ENCODE results near the gene COX19. TPM values are rescaled to one million over a fixed set of nuclear protein-coding genes. Genes with fewer than 3 reads are reported as not detected.

Gene COX19
- total and polyA plus RNA-seq, 2 of the 13 experiments (the other 11 are each of a cell fraction or from before 2014, with no cell fraction given) = 11.5 to 21.7 TPM

GRCh38 chr7:978049-978346 lies 2.6 kb upstream of the COX19 start (continued):
- no peak for TF ChIP-seq TFDP2 (CRISPR knock-in tag; IDR thresholded peaks at IDR 0.05)
- TF ChIP-seq ZHX2 (IDR thresholded peaks at IDR 0.05; ENCODE audit: low read depth) = no peak
- no peak for TF ChIP-seq ZHX2 (CRISPR knock-in tag; IDR thresholded peaks at IDR 0.05; ENCODE audit: borderline replicate concordance)
- no peak for TF ChIP-seq POLR2A (IDR thresholded peaks at IDR 0.05; ENCODE audit: insufficient read depth in 1 of 2, low read depth in 2 of 2, low read length in 2 of 2)
- TF ChIP-seq ZNF564 (CRISPR knock-in tag; IDR thresholded peaks at IDR 0.05) = 0 out of 2 replicates have a peak, but pooled peaks have one; percentile 7
- no peak for TF ChIP-seq NFAT5 (CRISPR knock-in tag; IDR thresholded peaks at IDR 0.05)
- 0 out of 2 replicates have a peak, but pooled peaks have one; percentile 2 for TF ChIP-seq ZNF670 (CRISPR knock-in tag; IDR thresholded peaks at IDR 0.05; ENCODE audit: borderline replicate concordance)
- no peak for TF ChIP-seq ZNF180 (CRISPR knock-in tag; IDR thresholded peaks at IDR 0.05; ENCODE audit: borderline replicate concordance, low read depth)
- TF ChIP-seq KAT7 (CRISPR knock-in tag; IDR thresholded peaks at IDR 0.05; ENCODE audit: borderline replicate concordance) = no peak
- no peak for TF ChIP-seq SALL1 (CRISPR knock-in tag; IDR thresholded peaks at IDR 0.05)
- TF ChIP-seq FOXM1 (CRISPR knock-in tag; IDR thresholded peaks at IDR 0.05) = no peak
- no peak for TF ChIP-seq ZNF703 (CRISPR knock-in tag; IDR thresholded peaks at IDR 0.05; ENCODE audit: borderline replicate concordance)
- TF ChIP-seq ZNF576 (CRISPR knock-in tag; IDR thresholded peaks at IDR 0.05) = no peak
- no peak for TF ChIP-seq HNF4A (CRISPR knock-in tag; IDR thresholded peaks at IDR 0.05)
- TF ChIP-seq USF2 (IDR thresholded peaks at IDR 0.05; ENCODE audit: low read depth, low read length) = no peak
- TF ChIP-seq USF2 (CRISPR knock-in tag; IDR thresholded peaks at IDR 0.05; ENCODE audit: borderline replicate concordance) = 0 out of 2 replicates have a peak, but pooled peaks have one; percentile 19
